ENCODE data around the gene SLC6A18. TPM values are rescaled to one million over a fixed set of nuclear protein-coding genes. Genes with fewer than 3 reads are reported as not detected.
A peak's percentile ranks its signal among the peaks of the same experiment; 100 is the strongest.
"Not testable (repeated sequence)": the region's sequence is repeated elsewhere in the genome, so short reads cannot be mapped to it uniquely, and the experiment has no call there.

The SLC6A18 gene
- polyA plus RNA-seq, 5 donors = 0.09 TPM; not detected in 4

GRCh38 chr5:1275397-1276391 is 50.5 kb downstream of the SLC6A18 start:
- DNase-seq = not testable (repeated sequence)

GRCh38 chr5:1276930-1277329 is 51.7 kb downstream of the SLC6A18 start:
- no peak for DNase-seq

GRCh38 chr5:1277331-1277730 is 52.1 kb downstream of the SLC6A18 start:
- no peak for DNase-seq

GRCh38 chr5:1277781-1278180 is 52.6 kb downstream of the SLC6A18 start:
- DNase-seq = no peak

- no peak for DNase-seq
Observed at GRCh38 chr5:1278216-1278615, 53.0 kb downstream of the SLC6A18 start.

- DNase-seq = no peak
Observed at GRCh38 chr5:1278656-1279442, 53.7 kb downstream of the SLC6A18 start.

- DNase-seq = no peak
Observed at GRCh38 chr5:1279443-1280151, 54.4 kb downstream of the SLC6A18 start.

GRCh38 chr5:1280177-1281037 is 55.2 kb downstream of the SLC6A18 start:
- DNase-seq = no peak

- no peak for DNase-seq
Observed at GRCh38 chr5:1281038-1281882, 56.1 kb downstream of the SLC6A18 start.

GRCh38 chr5:1282131-1282992 is 57.2 kb downstream of the SLC6A18 start:
- peak; percentile 15 to 16 for DNase-seq

- not testable (repeated sequence) for DNase-seq
Observed at GRCh38 chr5:1282993-1283728, 58.0 kb downstream of the SLC6A18 start.

GRCh38 chr5:1283729-1284041 is 58.5 kb downstream of the SLC6A18 start:
- DNase-seq = not testable (repeated sequence)

GRCh38 chr5:1284336-1284970 is 59.3 kb downstream of the SLC6A18 start:
- not testable (repeated sequence) for DNase-seq

GRCh38 chr5:1285141-1285540 is 60.0 kb downstream of the SLC6A18 start:
- no peak for DNase-seq

GRCh38 chr5:1285883-1286291 is 60.7 kb downstream of the SLC6A18 start:
- no peak for DNase-seq

GRCh38 chr5:1288439-1289335 is 63.5 kb downstream of the SLC6A18 start:
- DNase-seq = no peak

- not testable (repeated sequence) for DNase-seq
Observed at GRCh38 chr5:1289559-1289958, 64.4 kb downstream of the SLC6A18 start.

Measured in right lung (tissue), 5 donors.